Measurements from ENCODE around the gene PXK.
"Not testable (repeated sequence)": the region's sequence is repeated elsewhere in the genome, so short reads cannot be mapped to it uniquely, and the experiment has no call there.

PXK gene

DNA sequence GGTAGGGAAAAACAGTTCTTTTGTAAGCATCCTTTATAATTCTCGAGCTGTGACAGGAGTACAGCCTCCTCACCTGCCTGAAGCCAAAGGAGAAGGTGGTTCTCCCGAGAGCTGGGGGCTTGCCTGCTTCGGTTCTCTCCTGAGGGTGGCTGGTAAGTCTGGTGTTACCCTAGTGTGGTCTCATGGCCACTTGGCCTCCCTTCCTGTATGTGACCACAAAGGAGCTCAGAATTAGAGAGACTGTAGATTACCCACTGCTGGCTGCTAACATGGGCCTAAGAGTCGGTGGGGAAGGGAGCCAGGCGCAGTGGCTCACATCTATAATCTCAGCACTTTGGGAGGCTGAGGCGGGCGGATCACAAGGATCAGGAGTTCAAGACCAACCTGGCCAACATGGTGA is 88.3 kb downstream of the PXK start:
- DNase-seq: no peak

DNA sequence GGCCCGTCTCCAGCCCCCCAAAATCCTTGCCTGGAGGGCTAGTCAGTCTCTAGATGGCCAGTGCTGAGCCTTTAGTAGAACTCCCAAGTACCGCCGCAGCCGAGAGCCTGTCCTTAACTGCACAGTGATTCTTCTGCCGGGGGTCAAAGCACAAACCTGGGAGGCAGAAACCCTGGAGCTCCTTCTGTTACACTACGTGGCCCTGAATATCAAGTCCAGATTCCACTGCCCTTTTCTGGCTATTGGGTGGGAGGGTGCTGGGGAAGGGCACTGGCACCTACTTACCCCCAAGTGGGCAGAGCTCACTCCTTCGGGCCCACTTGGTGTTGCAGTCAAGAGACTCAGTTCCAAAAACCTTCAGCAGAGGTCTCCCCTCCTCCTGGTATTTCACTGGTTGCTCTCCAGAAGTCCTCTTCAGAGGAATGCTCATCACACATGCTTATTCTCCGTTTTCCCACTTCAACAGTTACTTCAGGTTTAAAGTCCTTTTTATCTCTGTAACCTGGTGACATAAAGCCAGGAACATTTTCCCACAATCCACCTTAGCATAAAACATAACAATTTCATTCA is 90.1 kb downstream of the PXK start:
- DNase-seq: peak; percentile 3 to 35

DNA sequence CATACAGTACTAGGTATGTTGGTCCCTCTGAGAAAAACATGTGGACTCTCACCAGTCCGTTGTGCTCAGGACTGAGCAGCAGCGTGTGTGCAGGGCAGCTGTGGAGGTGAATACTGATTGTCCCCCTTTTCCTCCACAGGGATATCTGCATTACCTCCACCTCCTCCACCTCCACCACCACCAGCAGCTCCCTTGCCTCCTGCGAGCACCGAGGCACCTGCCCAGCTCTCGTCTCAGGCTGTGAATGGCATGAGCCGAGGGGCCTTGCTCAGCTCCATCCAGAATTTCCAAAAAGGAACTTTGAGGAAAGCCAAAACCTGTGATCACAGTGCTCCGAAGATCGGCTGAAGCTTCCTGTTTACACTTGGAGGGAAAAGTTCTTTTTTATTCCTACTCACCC is 91.9 kb downstream of the PXK start:
- no peak for DNase-seq

DNA sequence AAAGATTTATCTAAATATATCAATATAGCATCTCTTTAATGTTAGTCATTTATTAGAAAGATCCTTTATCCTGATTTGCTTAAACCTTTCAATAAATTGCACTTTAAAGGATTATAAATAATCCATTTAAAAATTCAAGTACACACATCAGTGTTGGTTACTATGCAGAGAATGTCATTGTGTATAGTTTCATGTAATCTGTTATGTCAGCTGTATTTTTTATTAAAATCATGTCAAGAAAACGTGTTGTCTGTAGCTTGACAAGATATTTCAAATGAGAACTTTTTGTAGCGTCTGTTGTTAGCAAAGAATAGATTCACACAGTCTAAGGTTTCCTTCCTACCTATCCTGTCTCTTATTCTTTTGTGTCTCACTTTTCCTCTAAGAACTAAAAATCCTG is 93.1 kb downstream of the PXK start:
- no peak for DNase-seq

DNA sequence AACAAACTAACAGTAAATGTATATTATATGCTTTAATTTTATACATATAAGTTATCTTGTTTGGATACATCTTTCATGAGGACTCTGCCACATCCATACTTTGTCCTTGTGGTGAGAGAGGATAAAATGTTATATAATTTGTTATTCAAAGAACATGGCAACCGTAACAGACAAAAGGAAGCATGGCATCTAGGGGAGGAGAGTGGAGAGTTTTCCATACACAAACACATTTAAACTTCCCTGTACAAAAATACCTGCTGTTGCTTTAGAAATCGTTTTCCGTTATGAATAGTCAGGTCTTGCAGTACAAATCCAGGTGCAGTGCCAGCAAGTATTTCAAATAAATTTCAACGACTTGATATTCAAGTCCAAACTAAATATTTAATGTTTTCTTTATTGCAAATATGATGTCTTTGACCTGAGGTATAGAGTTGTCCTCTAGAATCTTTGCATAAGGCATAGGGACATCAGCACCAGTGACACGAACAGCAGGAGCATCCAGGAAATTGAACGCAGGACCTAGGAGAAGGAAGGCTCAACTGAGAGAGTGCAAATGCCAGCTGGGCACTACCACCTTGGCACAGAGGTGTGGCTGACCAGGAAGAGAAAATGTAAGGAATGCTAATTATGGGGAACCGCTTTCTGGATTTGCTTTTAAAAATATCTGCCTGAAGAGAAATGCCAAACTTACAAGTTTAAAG is 95.1 kb downstream of the PXK start:
- no peak for DNase-seq

DNA sequence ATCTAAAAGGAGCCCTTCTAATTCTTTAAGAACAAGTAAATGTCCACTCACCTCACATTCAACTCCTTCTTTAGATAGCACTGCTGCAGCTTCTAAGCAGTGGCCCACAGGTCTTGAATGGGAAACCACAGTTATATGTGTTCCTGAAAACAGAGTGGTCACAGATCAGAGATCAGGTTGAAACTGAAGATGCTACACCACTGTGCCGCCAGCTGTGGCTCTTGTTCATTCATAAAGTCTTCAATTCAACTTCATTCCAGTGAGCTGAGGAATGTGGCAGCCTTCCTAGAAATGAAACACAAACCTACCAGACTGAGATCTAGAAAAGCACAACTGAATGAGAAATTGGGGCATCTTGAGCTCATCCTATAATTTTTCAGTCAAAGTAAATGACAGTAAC is 97.0 kb downstream of the PXK start:
- no peak for DNase-seq

DNA sequence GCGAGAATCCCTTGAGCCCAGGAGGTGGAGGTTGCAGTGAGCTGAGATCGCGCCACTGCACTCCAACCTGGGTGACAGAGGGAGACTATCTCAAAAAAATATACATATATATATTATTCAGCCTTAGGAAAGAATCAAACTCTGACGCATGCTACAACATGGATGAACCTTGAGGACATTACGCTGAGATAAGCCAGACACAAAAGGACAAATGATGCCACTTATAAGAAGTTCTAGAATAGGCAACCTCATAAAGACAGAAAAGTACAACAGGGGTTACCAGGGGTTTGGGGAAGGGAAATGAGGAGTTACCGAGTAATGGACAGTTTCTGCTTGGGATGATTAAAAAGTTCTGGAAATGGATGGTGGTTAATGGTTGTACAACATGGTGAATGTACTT is 100.2 kb downstream of the PXK start:
- no peak for DNase-seq

DNA sequence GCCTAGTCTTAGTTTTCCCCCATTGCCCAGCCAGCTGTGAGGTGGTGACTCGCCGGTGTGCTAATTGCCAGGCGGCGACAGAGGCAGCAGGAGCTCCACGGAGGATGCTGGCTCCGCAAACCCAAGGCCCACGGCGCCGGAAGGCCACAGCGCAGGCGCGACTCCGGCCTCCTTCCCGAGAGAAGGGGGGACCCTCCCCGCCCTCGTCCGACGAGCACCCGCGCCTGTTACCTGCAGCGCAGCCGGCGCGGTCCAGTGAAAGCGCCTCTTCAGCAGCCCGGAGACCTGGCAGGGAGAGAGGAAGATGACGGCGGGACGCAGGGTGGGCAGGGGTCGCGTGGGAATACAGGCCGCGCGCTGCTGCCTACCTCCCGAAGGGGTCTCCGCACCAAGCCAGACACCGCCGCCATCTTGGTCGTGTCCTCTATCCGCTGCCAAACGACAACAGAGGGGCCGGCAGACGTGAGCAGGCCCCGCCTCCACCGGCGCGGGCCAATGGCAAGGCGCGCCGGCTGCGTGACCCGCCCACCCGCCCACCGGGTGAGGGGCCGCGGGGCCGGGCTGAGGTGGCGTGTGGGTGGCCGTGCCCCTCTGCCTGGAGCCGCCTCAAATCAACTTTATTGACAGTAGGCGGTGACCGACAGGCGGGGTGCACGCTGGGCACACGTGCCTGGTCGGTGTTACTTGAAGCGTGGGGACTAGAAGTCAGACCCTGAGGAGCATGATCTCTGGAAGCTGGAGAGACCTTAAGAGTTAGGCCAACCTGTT is 100.9 kb downstream of the PXK start, which contains the start of gene PDHB:
Gene PDHB (minus strand): TSS at position 433 of the 768 bp plus-strand sequence. CDS start 23 bp downstream, at position 410.
- DNase-seq: peak; percentile 73 to 84

DNA sequence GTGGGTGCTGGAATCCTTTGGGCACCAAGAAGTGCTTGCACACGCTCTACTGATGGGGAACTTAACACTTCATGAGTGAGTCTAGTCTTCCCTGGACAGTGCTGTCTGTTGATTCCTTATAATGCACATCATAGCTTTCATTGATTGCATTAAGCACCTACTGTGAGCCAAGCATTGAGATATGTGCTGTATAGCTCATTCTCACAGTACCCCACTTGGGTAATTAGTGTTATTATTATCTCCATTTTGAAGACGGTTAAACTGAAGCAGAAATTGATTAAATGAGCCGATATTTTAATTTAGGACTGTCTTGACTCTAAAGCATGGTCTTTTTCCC is 101.4 kb downstream of the PXK start:
- no peak for DNase-seq

DNA sequence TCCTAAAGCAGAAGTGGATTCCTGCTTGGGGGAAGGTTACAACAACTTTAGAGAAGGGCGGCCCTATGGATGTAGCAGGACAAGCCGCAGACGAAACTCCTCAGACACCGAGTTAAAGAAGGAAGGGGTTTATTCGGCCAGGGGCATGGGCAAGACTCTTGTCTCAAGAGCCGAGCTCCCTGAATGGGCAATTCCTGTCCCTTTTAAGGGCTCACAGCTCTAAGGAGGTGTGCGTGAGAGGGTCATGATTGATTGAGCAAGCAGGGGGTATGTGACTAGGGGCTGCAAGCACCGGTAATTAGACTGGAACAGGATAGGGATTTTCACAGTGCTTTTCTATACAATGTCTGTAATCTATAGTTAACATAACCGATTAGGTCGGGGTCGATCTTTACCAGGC is 101.8 kb downstream of the PXK start:
- DNase-seq: no peak

DNA sequence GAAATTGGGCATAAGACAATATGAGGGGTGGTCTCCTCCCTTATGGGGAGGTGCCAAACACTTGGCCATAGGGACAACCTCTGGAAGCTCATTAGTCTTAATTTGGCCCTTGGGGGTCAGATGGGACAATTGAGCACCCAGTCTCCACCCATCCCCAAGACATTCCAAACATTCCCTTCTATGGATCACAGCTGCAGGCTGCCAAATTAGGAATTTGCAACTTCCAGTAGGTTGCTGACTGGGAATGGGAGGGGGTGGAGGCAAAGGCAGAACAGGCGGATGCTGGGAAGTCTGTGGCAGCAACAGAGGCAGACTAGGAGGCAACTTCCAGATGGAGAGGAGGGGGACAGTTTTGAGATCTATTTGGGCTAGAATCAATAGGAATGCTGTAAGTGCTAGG is 102.3 kb downstream of the PXK start:
- DNase-seq: no peak

DNA sequence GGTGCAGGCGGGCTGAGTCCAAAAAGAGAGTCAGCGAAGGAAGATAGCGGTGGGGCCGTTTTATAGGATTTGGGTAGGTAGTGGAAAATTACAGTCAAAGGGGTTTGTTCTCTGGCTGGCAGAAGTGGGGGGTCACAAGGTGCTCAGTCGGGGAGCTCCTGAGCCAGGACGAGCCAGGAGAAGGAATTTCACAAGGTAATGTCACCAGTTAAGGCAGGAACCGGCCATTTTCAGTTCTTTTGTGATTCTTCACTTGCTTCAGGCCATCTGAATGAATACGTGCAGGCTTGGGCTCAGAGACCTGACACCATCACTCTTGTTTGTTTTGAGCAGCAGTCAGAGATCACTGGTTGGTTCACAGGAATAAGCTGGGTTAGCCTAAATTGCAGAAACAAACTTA is 104.6 kb downstream of the PXK start:
- DNase-seq: not testable (repeated sequence)

DNA sequence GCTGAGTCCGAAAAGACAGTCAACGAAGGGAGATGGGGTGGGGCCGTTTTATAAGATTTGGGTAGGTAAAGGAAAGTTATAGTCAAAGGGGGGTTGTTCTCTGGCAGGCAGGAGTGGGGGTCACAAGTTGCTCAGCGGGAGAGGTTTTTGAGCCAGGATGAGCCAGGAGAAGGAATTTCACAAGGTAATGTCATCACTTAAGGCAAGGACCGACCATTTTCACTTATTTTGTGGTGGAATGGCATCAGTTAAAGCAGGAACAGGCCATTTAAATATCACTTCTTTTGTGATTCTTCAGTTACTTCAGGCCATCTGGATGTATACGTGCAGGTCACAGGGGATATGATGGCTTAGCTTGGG is 108.3 kb downstream of the PXK start:
- not testable (repeated sequence) for DNase-seq

DNA sequence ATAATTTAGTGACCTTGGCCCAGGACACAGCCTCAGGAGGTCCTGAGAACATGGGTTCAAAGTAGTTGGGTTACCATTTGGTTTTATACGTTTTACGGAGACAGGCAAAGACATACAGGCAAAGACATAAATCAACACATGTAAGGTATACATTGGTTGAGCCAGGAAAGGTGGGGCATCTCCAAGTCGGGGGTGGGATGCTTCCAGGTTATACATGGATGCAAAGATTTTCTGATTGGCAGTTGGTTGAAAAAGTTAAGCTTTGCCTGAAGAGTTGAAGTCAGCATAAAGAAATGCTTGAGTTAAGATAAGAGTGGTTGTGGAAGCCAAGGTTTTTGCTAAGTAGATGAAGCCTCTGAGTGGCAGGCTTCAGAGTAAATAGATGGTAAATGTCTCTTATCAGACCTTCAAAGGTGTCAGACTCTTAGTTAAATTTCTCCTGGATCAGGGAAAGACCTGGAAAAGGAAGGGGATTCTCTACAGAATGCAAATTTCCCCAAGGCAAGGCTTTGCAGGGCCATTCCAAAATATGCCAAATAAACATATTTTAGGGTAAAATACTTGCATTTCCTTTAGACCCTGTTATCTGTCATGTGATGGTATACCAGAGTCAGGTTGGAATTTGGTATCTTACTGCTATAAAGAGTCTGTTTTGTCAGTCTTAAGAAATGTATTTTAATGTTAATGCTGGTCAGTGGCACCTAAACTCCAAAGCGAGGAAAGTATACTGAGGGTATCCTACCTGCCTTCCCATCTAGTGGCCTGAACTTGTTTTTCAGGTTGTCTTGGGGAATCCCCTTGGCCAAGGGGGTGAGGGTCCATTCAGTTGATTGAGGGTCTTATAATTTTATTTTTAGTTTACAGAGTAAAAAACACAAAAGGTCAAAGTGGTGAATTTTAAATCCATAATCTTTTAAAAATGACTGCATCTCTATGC is 109.1 kb downstream of the PXK start:
- no peak for DNase-seq

DNA sequence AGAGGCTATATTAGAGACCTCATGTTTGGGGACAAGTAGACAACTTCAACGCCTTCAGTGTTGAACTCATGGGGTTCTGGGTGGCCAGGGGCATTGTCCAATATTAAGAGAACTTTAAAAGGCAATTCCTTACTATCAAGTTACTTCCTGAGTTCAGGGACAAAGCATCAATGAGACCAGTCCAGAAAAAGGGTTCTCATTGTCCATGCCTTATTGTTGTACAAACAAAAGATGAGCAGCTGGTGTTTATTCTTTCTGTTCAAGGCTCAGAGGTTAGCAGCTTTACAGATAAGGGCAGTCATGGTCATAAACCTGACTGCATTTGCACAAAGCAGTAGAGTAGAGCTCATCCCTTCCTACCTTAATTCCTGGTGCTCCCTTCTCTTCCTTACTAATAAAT is 119.5 kb downstream of the PXK start:
- DNase-seq: peak; percentile 10 to 26

DNA sequence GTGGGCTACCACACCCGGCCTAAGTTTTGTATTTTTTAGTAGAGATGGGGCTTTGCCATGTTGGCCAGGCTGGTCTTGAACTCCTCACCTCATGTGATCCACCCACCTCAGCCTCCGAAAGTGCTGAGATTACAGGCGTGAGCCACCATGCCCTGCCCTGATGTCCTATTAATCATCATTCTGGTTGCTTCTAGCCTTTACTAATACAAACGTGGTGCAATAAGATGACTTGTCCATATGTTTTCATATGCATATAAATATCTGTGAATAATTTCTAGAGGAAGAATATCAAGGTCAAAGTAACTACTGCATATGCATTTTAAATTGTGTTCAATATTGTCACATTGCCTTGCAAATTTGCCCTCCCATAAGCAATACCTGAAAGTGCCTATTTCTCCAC is 126.5 kb downstream of the PXK start:
- DNase-seq: no peak

DNA sequence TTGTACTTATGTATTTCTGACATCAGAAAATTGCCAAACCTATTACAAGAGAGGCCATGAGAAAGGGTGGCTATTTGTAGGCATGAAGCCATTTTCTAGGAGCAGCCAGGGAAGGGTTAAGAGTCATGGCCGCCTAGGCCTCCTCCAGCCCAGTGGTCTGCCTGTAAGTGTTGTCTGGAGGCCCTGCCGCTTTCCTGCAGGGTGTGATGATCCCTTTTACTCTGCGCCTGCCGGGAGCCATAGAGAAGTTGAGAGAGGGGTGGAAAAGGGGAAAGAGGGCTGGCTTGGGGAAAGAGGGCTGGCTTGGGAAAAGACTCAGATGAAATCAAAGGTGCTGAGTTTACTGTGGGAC is 130.1 kb downstream of the PXK start:
- DNase-seq: peak in 1 of 2 experiments; percentile 51

DNA sequence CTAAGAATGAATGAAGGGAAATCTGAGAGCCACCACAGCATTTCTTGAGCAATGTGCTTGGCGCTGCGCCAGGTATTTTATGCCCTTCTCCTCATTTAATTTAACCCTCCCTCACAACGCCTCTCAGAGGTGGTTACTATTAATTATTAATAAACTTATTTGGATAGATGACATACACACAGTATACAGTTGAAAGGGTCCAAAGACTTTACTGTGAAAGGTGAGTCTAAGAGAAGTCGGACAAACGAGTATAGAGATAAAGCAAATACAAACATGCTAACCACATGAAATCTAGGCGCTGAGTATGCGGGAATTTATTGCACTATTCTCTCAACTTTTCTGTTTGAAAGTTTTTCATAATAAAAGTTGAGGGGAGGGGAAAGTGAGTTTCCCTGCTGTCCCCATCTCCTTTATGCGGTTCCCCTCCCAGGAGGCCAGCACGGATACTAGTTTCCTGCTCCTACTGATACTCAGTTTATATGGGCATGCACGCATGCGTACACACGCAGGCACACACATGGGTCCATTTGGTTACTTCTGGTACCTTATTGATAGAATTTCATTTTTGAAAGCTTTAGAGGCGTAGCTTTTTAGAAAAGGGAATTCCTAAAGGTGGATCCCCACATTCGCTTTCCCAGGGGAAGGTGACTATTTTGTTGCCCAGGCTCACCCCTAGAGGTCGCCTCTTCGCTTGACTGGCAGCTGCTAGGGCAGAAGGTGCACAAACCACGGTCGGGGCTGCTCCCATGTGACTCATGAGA is 130.7 kb downstream of the PXK start:
- peak; percentile 73 to 84 for DNase-seq

DNA sequence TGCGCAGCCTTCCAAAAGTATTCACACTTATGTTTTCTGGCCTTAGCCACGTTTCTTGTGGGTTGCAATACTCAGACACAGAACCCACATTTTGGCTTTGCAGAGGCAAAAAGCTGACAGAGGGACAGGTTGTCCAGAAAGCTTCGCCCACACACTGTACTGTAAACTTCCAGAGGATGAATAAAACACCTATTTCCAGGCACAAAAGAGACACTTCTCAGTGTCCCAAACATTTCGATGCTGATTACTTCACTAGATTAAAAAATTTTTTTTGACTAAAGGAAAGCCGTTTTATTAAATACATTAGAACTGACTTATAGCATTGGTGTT is 131.2 kb downstream of the PXK start:
- DNase-seq: no peak

DNA sequence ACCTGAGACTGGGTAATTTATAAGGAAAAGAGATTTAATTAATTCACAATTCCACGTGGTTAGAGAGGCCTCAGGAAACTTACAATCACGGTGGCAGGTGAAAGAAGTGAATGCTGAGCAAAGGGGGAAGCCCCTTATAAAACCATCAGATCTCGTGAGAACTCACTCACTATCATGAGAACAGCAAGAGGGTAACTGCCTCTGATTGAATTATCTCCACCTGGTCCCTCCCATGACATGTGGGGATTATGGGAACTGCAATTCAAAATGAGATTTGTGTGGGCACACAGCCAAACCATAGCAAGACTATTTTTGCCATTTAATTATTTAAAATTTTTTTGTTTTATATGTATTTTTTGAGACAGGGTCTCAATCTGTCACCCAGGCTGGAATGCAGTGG is 132.2 kb downstream of the PXK start:
- DNase-seq: no peak

DNA sequence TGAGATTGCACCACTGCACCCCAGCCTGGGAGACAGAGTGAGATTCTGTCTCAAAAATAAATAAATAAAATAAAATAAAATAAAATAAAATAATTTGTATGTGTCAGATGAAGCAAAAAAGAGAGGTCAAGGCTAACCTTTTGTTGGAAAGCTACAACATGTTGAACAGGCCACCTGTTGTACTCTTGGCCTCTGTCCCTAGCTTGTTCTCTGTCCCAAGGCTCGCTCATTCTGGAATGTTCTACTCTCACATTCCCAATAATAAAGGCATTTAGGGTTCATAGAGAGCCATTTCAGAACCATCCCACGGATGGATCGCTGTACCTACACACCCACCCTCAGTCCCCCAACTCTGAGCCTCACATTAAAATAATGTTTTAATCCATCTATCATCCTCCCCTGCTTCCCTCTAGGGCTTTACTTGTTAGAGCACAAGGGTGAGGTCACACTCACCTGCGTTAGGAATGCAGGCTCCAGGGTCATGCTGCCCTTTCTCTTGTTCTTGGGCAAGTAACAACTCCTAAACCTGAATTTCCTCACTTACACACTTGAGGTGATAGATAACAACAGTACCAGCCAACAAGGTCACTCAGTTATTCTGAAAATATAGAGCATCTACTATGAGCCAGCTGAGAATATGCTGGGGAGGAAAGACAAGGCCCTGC is 134.3 kb downstream of the PXK start:
- DNase-seq: no peak

DNA sequence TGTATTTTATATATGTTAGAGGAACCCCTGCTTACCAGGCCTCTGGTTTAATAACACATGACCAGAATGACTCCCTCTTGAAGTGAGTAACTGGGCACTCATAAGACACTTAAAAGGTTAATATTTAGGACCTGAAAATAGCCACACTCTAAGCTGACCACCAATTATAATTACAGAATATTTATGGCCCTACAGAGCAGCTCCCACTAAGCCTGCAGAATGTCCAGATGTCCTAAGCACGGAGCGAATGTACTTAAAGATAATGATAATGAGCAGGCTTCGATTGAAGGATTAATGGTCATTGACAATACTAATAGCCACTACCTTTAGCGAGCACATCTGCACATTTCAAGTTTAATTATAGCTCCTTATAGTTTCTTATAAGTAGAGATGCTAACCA is 136.4 kb downstream of the PXK start:
- DNase-seq: no peak
